GM23338 (cell line): ENCODE measurements around the gene BACH1.

ENCODE experiments used
- CREB1 ChIP-seq: fragments of 250-450 bp; sonication (Bioruptor Pico); IDR thresholded peaks from 2 replicates; pipeline ENCODE4 v1.5.0; 2020; ENCODE audit warnings: low read depth, mild to moderate bottlenecking, moderate library complexity
- EZH2 ChIP-seq: fragments of 200-600 bp; sonication (generic); IDR thresholded peaks from one replicate; pipeline ENCODE4 v1.8.0; 2017; ENCODE audit warnings: antibody characterized with exemption, mild to moderate bottlenecking, low read depth; ENCODE audit not compliant: unreplicated experiment
- EZH2phosphoT487 ChIP-seq: fragments of 200-600 bp; sonication (generic); IDR thresholded peaks from one replicate; pipeline ENCODE4 v1.8.1; 2018; ENCODE audit warnings: antibody characterized with exemption; ENCODE audit not compliant: unreplicated experiment
- POLR2AphosphoS5 ChIP-seq: IDR thresholded peaks from 2 replicates; pipeline ENCODE4 v1.6.1; 2016; ENCODE audit warnings: antibody characterized with exemption, low read depth
- STAT1 ChIP-seq: IDR thresholded peaks from one replicate; pipeline ENCODE4 v1.6.1; 2016; ENCODE audit warnings: antibody characterized with exemption; ENCODE audit not compliant: unreplicated experiment
- TF ChIP-seq, protein P1 (sequence below), 2 experiments: fragments of 200-600 bp in 1 of 2; sonication (generic) in 1 of 2; conservative IDR thresholded peaks; 2 replicates each; pipeline versions ENCODE4 v1.5.1 to v1.6.1; 2016 to 2017; ENCODE audit warnings: antibody characterized with exemption in 2 of 2, low read depth in 2 of 2, mild to moderate bottlenecking in 2 of 2, moderate library complexity in 1 of 2
- TF ChIP-seq, protein P2 (sequence below): IDR thresholded peaks from one replicate; pipeline ENCODE4 v1.6.1; 2018; ENCODE audit warnings: antibody characterized with exemption; ENCODE audit not compliant: unreplicated experiment

DNA sequence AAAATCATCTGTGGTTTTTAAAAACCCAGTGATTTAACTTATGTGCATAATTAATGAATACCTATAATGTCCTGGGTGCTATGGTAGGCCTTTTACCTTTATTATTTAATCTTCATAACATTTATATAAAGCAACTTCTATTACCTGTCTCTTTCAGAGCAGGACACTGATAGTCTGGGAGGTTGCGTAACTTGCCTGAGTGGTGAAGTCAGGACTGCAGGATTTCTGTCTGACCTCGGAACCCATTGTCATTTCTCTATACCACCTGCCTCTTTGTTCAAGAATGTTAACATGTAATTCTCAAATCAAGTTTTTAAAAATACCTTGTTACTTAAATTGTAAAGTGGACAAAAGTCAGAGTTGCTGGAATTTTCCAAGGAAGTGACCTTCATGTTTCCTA lies 41.0 kb upstream of the BACH1 start:
- TF ChIP-seq, protein P1, sequence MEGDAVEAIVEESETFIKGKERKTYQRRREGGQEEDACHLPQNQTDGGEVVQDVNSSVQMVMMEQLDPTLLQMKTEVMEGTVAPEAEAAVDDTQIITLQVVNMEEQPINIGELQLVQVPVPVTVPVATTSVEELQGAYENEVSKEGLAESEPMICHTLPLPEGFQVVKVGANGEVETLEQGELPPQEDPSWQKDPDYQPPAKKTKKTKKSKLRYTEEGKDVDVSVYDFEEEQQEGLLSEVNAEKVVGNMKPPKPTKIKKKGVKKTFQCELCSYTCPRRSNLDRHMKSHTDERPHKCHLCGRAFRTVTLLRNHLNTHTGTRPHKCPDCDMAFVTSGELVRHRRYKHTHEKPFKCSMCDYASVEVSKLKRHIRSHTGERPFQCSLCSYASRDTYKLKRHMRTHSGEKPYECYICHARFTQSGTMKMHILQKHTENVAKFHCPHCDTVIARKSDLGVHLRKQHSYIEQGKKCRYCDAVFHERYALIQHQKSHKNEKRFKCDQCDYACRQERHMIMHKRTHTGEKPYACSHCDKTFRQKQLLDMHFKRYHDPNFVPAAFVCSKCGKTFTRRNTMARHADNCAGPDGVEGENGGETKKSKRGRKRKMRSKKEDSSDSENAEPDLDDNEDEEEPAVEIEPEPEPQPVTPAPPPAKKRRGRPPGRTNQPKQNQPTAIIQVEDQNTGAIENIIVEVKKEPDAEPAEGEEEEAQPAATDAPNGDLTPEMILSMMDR (conservative IDR thresholded peaks at IDR 0.05; ENCODE audit: low read depth in 2 of 2): no peak
- TF ChIP-seq POLR2AphosphoS5 (no peak), CREB1 (CRISPR knock-in tag) (no peak), STAT1 (no peak), EZH2phosphoT487 (no peak), EZH2 (no peak)
- TF ChIP-seq, protein P2, sequence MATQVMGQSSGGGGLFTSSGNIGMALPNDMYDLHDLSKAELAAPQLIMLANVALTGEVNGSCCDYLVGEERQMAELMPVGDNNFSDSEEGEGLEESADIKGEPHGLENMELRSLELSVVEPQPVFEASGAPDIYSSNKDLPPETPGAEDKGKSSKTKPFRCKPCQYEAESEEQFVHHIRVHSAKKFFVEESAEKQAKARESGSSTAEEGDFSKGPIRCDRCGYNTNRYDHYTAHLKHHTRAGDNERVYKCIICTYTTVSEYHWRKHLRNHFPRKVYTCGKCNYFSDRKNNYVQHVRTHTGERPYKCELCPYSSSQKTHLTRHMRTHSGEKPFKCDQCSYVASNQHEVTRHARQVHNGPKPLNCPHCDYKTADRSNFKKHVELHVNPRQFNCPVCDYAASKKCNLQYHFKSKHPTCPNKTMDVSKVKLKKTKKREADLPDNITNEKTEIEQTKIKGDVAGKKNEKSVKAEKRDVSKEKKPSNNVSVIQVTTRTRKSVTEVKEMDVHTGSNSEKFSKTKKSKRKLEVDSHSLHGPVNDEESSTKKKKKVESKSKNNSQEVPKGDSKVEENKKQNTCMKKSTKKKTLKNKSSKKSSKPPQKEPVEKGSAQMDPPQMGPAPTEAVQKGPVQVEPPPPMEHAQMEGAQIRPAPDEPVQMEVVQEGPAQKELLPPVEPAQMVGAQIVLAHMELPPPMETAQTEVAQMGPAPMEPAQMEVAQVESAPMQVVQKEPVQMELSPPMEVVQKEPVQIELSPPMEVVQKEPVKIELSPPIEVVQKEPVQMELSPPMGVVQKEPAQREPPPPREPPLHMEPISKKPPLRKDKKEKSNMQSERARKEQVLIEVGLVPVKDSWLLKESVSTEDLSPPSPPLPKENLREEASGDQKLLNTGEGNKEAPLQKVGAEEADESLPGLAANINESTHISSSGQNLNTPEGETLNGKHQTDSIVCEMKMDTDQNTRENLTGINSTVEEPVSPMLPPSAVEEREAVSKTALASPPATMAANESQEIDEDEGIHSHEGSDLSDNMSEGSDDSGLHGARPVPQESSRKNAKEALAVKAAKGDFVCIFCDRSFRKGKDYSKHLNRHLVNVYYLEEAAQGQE: no peak
